Mucosa of descending colon (tissue), 3 donors: ENCODE results near the gene TAOK1. TPM values are rescaled to one million over a fixed set of nuclear protein-coding genes. Genes with fewer than 3 reads are reported as not detected.

ENCODE experiments used
- ATAC-seq: fragments of 200-7000 bp; cut with Tn5 transposase; one replicate; pipeline ENCODE4 v1.9.1; 2020; ENCODE audit warnings: mild to moderate bottlenecking, moderate library complexity
- DNase-seq, 3 donors: peaks; one replicate each; pipeline ENCODE4 v3.0.0-alpha.2; 2020
- H3K36me3 ChIP-seq: fragments of 200-600 bp; one replicate; pipeline ENCODE4 v1.8.0; 2021; ENCODE audit warnings: low read depth, mild to moderate bottlenecking
- H3K4me1 ChIP-seq: fragments of 200-600 bp; one replicate; pipeline ENCODE4 v1.8.0; 2021; ENCODE audit warnings: low read depth, mild to moderate bottlenecking
- H3K4me3 ChIP-seq: fragments of 200-600 bp; one replicate; pipeline ENCODE4 v1.8.0; 2021; ENCODE audit warnings: mild to moderate bottlenecking
- H3K9me3 ChIP-seq: fragments of 200-600 bp; one replicate; pipeline ENCODE4 v1.8.0; 2021; ENCODE audit warnings: mild to moderate bottlenecking
- CTCF ChIP-seq: fragments of 200-600 bp; IDR thresholded peaks from one replicate; pipeline ENCODE4 v1.8.0; 2022; ENCODE audit warnings: antibody characterized with exemption, mild to moderate bottlenecking
- intact Hi-C, 2 donors: fragments of 100-400 bp; cut with DNase I in 1 of 2; cut with micrococcal nuclease in 1 of 2; formaldehyde crosslinking; loops; one replicate each; pipeline versions ENCODE4 v1.11.0 to v1.11.1; 2022; cut with DNase I, micrococcal nuclease
- total RNA-seq, 3 donors: library from RNA; stranded (reverse); fragmentation: NEBNext Ultra II Directional in 2 of 3; extraction: Animal tissue kit (Norgen Biotek cat#: 25700) in 2 of 3; gene quantifications; one replicate each; pipeline versions ENCODE4 v1.2.1 to v1.2.4, GENCODE V29; 2021 to 2023
- donor health status: DM: no; HTN: no; CAD: no; lungs with moderate emphysema.
- donor health status: DM: no; HTN: no; CAD: no.
- donor health status: DM: no; HTN: yes; CAD: no.

Gene TAOK1
- total RNA-seq, 3 donors from 2014 or later, result 50.0 to 76.3 (median 52.1) TPM

GRCh38 chr17:29505836-29506235 lies 115.7 kb downstream of the TAOK1 start:
- TF ChIP-seq CTCF, result no peak
- no peak for DNase-seq
- H3K4me3 ChIP-seq, result no peak overlapping the region
- intact Hi-C loops, result no loop called here
- peaks cover 4% of the 10 kb centered on the region for H3K36me3 ChIP-seq
- no peak for ATAC-seq
- no peaks in the 10 kb centered on the region for H3K4me1 ChIP-seq
- H3K9me3 ChIP-seq, result no peaks in the 10 kb centered on the region

DNA sequence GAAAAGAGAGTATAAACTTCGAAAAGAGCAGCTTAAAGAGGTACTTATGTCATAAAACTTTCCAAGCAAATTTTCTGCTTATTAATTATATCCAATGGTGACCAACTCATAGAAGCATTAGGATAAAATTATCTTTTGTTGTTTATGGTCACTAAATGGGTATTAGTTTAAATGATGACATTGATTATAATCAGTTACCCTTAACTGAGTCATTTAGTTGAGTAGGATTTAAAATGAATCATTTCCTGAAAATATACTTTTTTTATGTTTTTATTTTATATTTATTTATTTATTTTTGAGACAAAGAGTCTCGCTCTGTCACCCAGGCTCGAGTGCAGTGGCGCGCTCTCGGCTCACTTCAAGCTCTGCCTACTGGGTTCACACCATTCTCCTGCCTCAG lies 120.8 kb downstream of the TAOK1 start:
- H3K4me3 ChIP-seq, result no peak overlapping the region
- no peak for ATAC-seq
- peaks cover 4% of the 10 kb centered on the region for H3K36me3 ChIP-seq
- no peak for TF ChIP-seq CTCF
- H3K4me1 ChIP-seq, result no peaks in the 10 kb centered on the region
- intact Hi-C loops, result no loop called here
- no peaks in the 10 kb centered on the region for H3K9me3 ChIP-seq
- no peak for DNase-seq

GRCh38 chr17:29514792-29515191 lies 124.6 kb downstream of the TAOK1 start:
- intact Hi-C loops, result no loop called here
- no peak for DNase-seq
- H3K9me3 ChIP-seq, result no peaks in the 10 kb centered on the region
- no peak overlapping the region for H3K4me3 ChIP-seq
- H3K36me3 ChIP-seq, result no peaks in the 10 kb centered on the region
- H3K4me1 ChIP-seq, result no peaks in the 10 kb centered on the region
- no peak for ATAC-seq
- no peak for TF ChIP-seq CTCF

DNA sequence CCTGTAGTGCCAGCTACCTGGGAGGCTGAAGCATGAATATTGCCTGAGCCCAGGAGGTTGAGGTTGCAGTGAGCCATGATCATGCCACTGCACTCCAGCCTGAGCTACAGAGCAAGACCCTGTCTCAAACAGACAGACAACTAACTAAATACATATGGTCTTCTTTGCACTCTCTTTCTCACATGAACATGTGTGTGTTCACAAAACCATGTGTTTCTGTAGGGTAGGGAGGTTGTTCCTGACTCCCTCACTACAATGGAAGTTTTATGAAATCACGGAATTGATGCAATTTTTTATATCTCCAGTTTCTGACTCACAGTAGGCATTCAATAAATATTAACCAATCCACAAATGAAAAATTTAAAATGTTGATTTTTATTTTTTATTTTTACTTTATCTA lies 128.2 kb downstream of the TAOK1 start:
- no peaks in the 10 kb centered on the region for H3K36me3 ChIP-seq
- intact Hi-C loops, result no loop called here
- no peaks in the 10 kb centered on the region for H3K9me3 ChIP-seq
- DNase-seq (no peak), ATAC-seq (no peak)
- no peak for TF ChIP-seq CTCF
- no peak overlapping the region for H3K4me3 ChIP-seq
- H3K4me1 ChIP-seq, result no peaks in the 10 kb centered on the region

DNA sequence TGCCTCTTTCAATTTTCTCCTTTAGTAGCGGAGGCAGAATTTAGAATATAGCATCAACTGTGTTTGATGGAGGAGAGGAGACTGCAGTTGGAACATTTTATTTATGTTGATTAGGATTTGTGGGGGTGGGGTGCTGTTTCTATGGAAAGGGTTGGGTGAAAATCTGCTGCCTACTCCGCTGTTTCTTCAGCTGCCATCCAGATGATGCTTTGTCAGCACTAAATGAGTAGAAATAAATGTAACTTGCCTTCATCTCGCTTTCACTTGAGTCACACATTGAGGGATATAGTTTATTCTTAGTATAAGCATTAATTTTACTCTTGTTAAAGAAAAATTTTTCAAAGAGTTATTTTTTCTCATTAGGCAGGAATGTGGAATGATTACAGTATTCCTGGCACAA lies 134.5 kb downstream of the TAOK1 start:
- no peaks in the 10 kb centered on the region for H3K36me3 ChIP-seq
- no peak overlapping the region for H3K4me3 ChIP-seq
- no peak for ATAC-seq
- no peaks in the 10 kb centered on the region for H3K9me3 ChIP-seq
- H3K4me1 ChIP-seq, result no peaks in the 10 kb centered on the region
- no peak for TF ChIP-seq CTCF
- no peak for DNase-seq
- intact Hi-C loops, result no loop called here

- intact Hi-C loops, result no loop called here
- TF ChIP-seq CTCF, result no peak
- no peak for ATAC-seq
- no peak overlapping the region for H3K4me3 ChIP-seq
- DNase-seq, result no peak
- no peaks in the 10 kb centered on the region for H3K36me3 ChIP-seq
- H3K4me1 ChIP-seq, result no peaks in the 10 kb centered on the region
- no peaks in the 10 kb centered on the region for H3K9me3 ChIP-seq
Measured at GRCh38 chr17:29526322-29526721, 136.2 kb downstream of the TAOK1 start.
